ENCODE measurements around the gene TEAD4.

TEAD4 gene

GRCh38 chr12:3028108-3028507 is 68.9 kb downstream of the TEAD4 start:
- no peak for DNase-seq (ENCODE audit: extremely low read depth in 1 of 2, low read depth in 1 of 2)

- DNase-seq (ENCODE audit: extremely low read depth in 1 of 2, low read depth in 1 of 2) = no peak
These were observed 71.7 kb downstream of the TEAD4 start for GRCh38 chr12:3030821-3031429.

- DNase-seq (ENCODE audit: extremely low read depth in 1 of 2, low read depth in 1 of 2) = no peak
These were observed 73.0 kb downstream of the TEAD4 start for GRCh38 chr12:3032161-3032560.

- no peak for DNase-seq (ENCODE audit: extremely low read depth in 1 of 2, low read depth in 1 of 2)
These were observed 73.8 kb downstream of the TEAD4 start for GRCh38 chr12:3032770-3033538.

GRCh38 chr12:3033539-3033867 is 74.3 kb downstream of the TEAD4 start:
- no peak for DNase-seq (ENCODE audit: extremely low read depth in 1 of 2, low read depth in 1 of 2)

- DNase-seq (ENCODE audit: extremely low read depth in 1 of 2, low read depth in 1 of 2) = peak; percentile 15 to 29
These were observed 75.0 kb downstream of the TEAD4 start for GRCh38 chr12:3034067-3034750.

GRCh38 chr12:3035171-3035570 is 76.0 kb downstream of the TEAD4 start:
- no peak for DNase-seq (ENCODE audit: extremely low read depth in 1 of 2, low read depth in 1 of 2)

- DNase-seq (ENCODE audit: extremely low read depth in 1 of 2, low read depth in 1 of 2) = no peak
These were observed 76.9 kb downstream of the TEAD4 start for GRCh38 chr12:3035815-3036702.

GRCh38 chr12:3036901-3037600 is 77.9 kb downstream of the TEAD4 start:
- no peak for DNase-seq (ENCODE audit: extremely low read depth in 1 of 2, low read depth in 1 of 2)

- DNase-seq (ENCODE audit: extremely low read depth in 1 of 2, low read depth in 1 of 2) = no peak
These were observed 79.0 kb downstream of the TEAD4 start for GRCh38 chr12:3038166-3038565.

- DNase-seq (ENCODE audit: extremely low read depth in 1 of 2, low read depth in 1 of 2) = no peak
These were observed 79.8 kb downstream of the TEAD4 start for GRCh38 chr12:3038926-3039510.

GRCh38 chr12:3040026-3040656 is 80.9 kb downstream of the TEAD4 start:
- no peak for DNase-seq (ENCODE audit: extremely low read depth in 1 of 2, low read depth in 1 of 2)

GRCh38 chr12:3040663-3041544 is 81.7 kb downstream of the TEAD4 start:
- no peak for DNase-seq (ENCODE audit: extremely low read depth in 1 of 2, low read depth in 1 of 2)

- peak; percentile 23 to 29 for DNase-seq (ENCODE audit: extremely low read depth in 1 of 2, low read depth in 1 of 2)
These were observed 82.5 kb downstream of the TEAD4 start for GRCh38 chr12:3041558-3042164.

GRCh38 chr12:3042394-3042793 is 83.2 kb downstream of the TEAD4 start:
- DNase-seq (ENCODE audit: extremely low read depth in 1 of 2, low read depth in 1 of 2) = no peak

GRCh38 chr12:3042826-3043225 is 83.6 kb downstream of the TEAD4 start:
- DNase-seq (ENCODE audit: extremely low read depth in 1 of 2, low read depth in 1 of 2) = no peak

- no peak for DNase-seq (ENCODE audit: extremely low read depth in 1 of 2, low read depth in 1 of 2)
These were observed 84.2 kb downstream of the TEAD4 start for GRCh38 chr12:3043406-3043805.

GRCh38 chr12:3044141-3044630 is 85.0 kb downstream of the TEAD4 start:
- DNase-seq (ENCODE audit: extremely low read depth in 1 of 2, low read depth in 1 of 2) = no peak

Measured in stimulated activated CD8-positive, alpha-beta memory T cell treated with anti-CD3 and anti-CD28 coated beads, Interleukin-7, amount 100 ng/mL, for 48 hours (primary cell).